Thoracic aorta (tissue), 2 donors: Measurements from ENCODE around the gene MYBBP1A. TPM values are rescaled to one million over a fixed set of nuclear protein-coding genes. Genes with fewer than 3 reads are reported as not detected.

Source experiments
- total RNA-seq, 2 donors: library from RNA; depleted of rRNA; stranded (reverse); fragments of >200 nt; gene quantifications; one replicate each; pipeline versions ENCODE4 v1.1.0 to v1.2.3, GENCODE V29; 2016

MYBBP1A gene
- total RNA-seq, 2 donors from 2014 or later: 47.4 to 92.6 TPM

Other genes starting within 250 kb of the MYBBP1A start
- gene UBE2G1, start 188.7 kb downstream of the MYBBP1A start, total RNA-seq: 10 to 100 TPM; 38.8 to 47.7 TPM
- gene SPNS3, start 121.4 kb downstream of the MYBBP1A start, total RNA-seq: 1 to 10 TPM in 1 of 2 donors, not detected in 1; 1.9 TPM
- 10 to 100 TPM in 1 of 2 donors, 1 to 10 TPM in 1; 9.1 to 23.9 TPM for gene SPNS2, start 56.5 kb downstream of the MYBBP1A start, total RNA-seq
- not detected for gene GGT6, start 5.2 kb upstream of the MYBBP1A start, total RNA-seq
- gene SMTNL2, start 29.1 kb upstream of the MYBBP1A start, total RNA-seq: 1 to 10 TPM; 2.6 to 2.8 TPM
- gene ALOX15, start 86.3 kb upstream of the MYBBP1A start, total RNA-seq: not detected
- 10 to 100 TPM; 21.1 to 71.2 TPM for gene PELP1, start 148.8 kb upstream of the MYBBP1A start, total RNA-seq
- gene ARRB2, start 155.2 kb upstream of the MYBBP1A start, total RNA-seq: 10 to 100 TPM; 64.5 to 66.3 TPM
- gene MED11, start 176.0 kb upstream of the MYBBP1A start, total RNA-seq: 10 to 100 TPM; 18.8 to 21.9 TPM
- gene ZMYND15, start 184.4 kb upstream of the MYBBP1A start, total RNA-seq: 1 to 10 TPM; 2.5 to 5.8 TPM
- 10 to 100 TPM; 27.6 to 41.7 TPM for gene CXCL16, start 184.5 kb upstream of the MYBBP1A start, total RNA-seq
- not detected for gene TM4SF5, start 216.5 kb upstream of the MYBBP1A start, total RNA-seq
- gene VMO1, start 231.0 kb upstream of the MYBBP1A start, total RNA-seq: 1 to 10 TPM; 5.9 to 8.3 TPM
- not detected for gene GLTPD2, start 233.6 kb upstream of the MYBBP1A start, total RNA-seq
- gene PSMB6, start 240.8 kb upstream of the MYBBP1A start, total RNA-seq: 100 to 1,000 TPM in 1 of 2 donors, 10 to 100 TPM in 1; 70.0 to 160 TPM